Measurements from ENCODE around the gene VPS13A.

The VPS13A gene

GRCh38 chr9:77156646-77157371 is 20.5 kb upstream of the VPS13A start:
- TF ChIP-seq, protein P1, sequence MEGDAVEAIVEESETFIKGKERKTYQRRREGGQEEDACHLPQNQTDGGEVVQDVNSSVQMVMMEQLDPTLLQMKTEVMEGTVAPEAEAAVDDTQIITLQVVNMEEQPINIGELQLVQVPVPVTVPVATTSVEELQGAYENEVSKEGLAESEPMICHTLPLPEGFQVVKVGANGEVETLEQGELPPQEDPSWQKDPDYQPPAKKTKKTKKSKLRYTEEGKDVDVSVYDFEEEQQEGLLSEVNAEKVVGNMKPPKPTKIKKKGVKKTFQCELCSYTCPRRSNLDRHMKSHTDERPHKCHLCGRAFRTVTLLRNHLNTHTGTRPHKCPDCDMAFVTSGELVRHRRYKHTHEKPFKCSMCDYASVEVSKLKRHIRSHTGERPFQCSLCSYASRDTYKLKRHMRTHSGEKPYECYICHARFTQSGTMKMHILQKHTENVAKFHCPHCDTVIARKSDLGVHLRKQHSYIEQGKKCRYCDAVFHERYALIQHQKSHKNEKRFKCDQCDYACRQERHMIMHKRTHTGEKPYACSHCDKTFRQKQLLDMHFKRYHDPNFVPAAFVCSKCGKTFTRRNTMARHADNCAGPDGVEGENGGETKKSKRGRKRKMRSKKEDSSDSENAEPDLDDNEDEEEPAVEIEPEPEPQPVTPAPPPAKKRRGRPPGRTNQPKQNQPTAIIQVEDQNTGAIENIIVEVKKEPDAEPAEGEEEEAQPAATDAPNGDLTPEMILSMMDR (IDR thresholded peaks at IDR 0.05; ENCODE audit: borderline replicate concordance, insufficient read depth, low read depth, low read length) = no peak
- H3K4me3 ChIP-seq (ENCODE audit: low read depth, low read length) = no peak overlapping the region

GRCh38 chr9:77158772-77159513 is 18.4 kb upstream of the VPS13A start:
- TF ChIP-seq, protein P1 (IDR thresholded peaks at IDR 0.05; ENCODE audit: borderline replicate concordance, insufficient read depth, low read depth, low read length) = no peak
- no peak overlapping the region for H3K4me3 ChIP-seq (ENCODE audit: low read depth, low read length)

DNA sequence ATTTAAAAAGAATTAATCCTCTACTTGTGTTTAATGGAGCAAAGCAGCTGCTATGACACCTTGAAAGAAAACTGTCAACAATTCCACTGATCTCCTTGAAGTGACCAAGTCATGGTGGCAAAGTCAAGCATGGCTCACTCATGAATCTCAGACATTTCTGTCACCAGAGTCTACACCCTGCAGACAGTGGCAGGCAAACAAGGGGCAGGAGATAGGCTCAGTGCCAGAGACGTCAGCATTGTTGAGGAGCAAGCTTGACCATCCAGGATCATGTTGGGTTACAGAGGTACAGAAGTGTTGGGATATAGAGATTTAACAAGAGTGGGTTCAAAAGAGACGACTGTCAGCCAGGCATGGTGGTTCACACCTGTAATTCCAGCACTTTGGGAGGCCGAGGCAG is 16.1 kb upstream of the VPS13A start:
- TF ChIP-seq, protein P1 (IDR thresholded peaks at IDR 0.05; ENCODE audit: borderline replicate concordance, insufficient read depth, low read depth, low read length) = no peak
- no peak overlapping the region for H3K4me3 ChIP-seq (ENCODE audit: low read depth, low read length)

- H3K4me3 ChIP-seq (ENCODE audit: low read depth, low read length) = no peak overlapping the region
- TF ChIP-seq, protein P1 (IDR thresholded peaks at IDR 0.05; ENCODE audit: borderline replicate concordance, insufficient read depth, low read depth, low read length) = no peak
Measured at GRCh38 chr9:77161966-77162365, 15.4 kb upstream of the VPS13A start.

GRCh38 chr9:77162366-77162765 is 15.0 kb upstream of the VPS13A start:
- TF ChIP-seq, protein P1 (IDR thresholded peaks at IDR 0.05; ENCODE audit: borderline replicate concordance, insufficient read depth, low read depth, low read length) = no peak

DNA sequence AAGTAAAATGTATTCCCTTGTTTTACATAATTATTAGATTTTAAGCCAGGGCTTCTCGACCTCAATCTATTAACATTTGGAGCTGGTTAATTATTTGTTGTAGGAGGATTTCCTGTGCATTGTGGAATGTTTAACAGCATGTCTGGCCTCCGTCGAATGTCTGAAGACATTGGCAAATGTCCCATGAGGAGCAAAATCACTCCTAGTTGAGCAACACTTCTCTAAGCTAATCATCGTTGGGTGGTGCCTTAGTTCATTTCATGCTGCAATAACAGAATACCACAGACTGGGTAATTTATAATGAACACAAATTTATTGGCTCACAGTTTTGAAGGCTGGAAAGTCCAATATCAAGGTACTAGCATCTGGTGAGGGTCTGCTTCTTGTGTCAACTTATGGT is 13.4 kb upstream of the VPS13A start:
- TF ChIP-seq, protein P1 (IDR thresholded peaks at IDR 0.05; ENCODE audit: borderline replicate concordance, insufficient read depth, low read depth, low read length) = no peak

More at GRCh38 chr9:77162366-77162765, 15.0 kb upstream of the VPS13A start:
- no peak overlapping the region for H3K4me3 ChIP-seq (ENCODE audit: low read depth, low read length)

DNA sequence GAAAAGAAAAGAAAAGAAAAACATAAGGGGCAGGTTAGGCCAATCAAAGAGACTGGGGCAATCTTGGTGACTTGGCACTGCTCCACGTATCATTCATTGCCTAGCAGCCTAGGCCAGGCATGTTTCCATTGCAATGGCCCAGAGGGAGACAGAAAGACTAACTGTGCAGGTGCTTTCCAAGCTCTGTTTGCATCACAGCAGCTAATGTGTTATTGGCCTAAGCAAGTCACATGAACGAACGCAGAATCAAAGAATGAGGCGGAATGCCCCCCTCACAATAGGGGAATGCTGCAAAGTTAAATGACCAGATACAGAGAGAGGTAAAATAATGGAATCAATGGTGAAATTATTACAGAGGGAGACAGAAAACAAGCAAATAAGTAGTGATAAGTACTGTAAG is 11.1 kb upstream of the VPS13A start:
- TF ChIP-seq, protein P1 (IDR thresholded peaks at IDR 0.05; ENCODE audit: borderline replicate concordance, insufficient read depth, low read depth, low read length) = no peak
- no peak overlapping the region for H3K4me3 ChIP-seq (ENCODE audit: low read depth, low read length)

More for the DNA sequence above, 13.4 kb upstream of the VPS13A start:
- no peak overlapping the region for H3K4me3 ChIP-seq (ENCODE audit: low read depth, low read length)
